SJSA1 (cell line): ENCODE measurements around the gene FOXL3. TPM values are rescaled to one million over a fixed set of nuclear protein-coding genes. Genes with fewer than 3 reads are reported as not detected.
"Not testable (repeated sequence)": the region's sequence is repeated elsewhere in the genome, so short reads cannot be mapped to it uniquely, and the experiment has no call there.

ENCODE experiments used
- DNase-seq, 2 experiments: peaks; one replicate each; pipeline ENCODE4 v3.0.0-alpha.2; 2015 to 2020; ENCODE audit warnings: low spot score in 2 of 2, low read depth in 1 of 2
- H3K27ac ChIP-seq: fragments of 250-450 bp; sonication (Bioruptor Pico); 2 replicates; pipeline ENCODE4 v1.5.1; 2020; ENCODE audit warnings: mild to moderate bottlenecking, moderate library complexity
- H3K27me3 ChIP-seq: fragments of 250-450 bp; sonication (Bioruptor Pico); replicated peaks from 2 replicates; pipeline ENCODE4 v1.5.1; 2020; ENCODE audit warnings: mild to moderate bottlenecking, moderate library complexity
- H3K36me3 ChIP-seq: fragments of 250-450 bp; sonication (Bioruptor Pico); 2 replicates; pipeline ENCODE4 v1.5.1; 2020; ENCODE audit warnings: mild to moderate bottlenecking
- H3K4me1 ChIP-seq: fragments of 250-450 bp; sonication (Bioruptor Pico); replicated peaks from 2 replicates; pipeline ENCODE4 v1.6.1; 2021; ENCODE audit warnings: mild to moderate bottlenecking
- H3K4me3 ChIP-seq: fragments of 250-450 bp; sonication (Bioruptor Pico); 2 replicates; pipeline ENCODE4 v1.5.1; 2020; ENCODE audit warnings: mild to moderate bottlenecking
- H3K9me3 ChIP-seq: fragments of 250-450 bp; sonication (Bioruptor Pico); replicated peaks from 2 replicates; pipeline ENCODE4 v1.5.1; 2020; ENCODE audit warnings: mild to moderate bottlenecking
- total RNA-seq: library from RNA; depleted of rRNA; stranded (reverse); fragments of >200 nt; shearing (Covaris generic); gene quantifications from 2 replicates; pipeline ENCODE4 v1.2.3, GENCODE V29; 2014; rRNA removed

The FOXL3 gene
- not detected in 2 replicates for total RNA-seq

- Histone ChIP-seq H3K27ac (no peak within 1 kb of the TSS), H3K4me1 (no peaks in the 10 kb centered on the region), H3K4me3 (no peak within 1 kb of the TSS), H3K27me3 (peaks cover 52% of the 10 kb centered on the region), H3K36me3 (no peaks in the 10 kb centered on the region), H3K9me3 (no peaks in the 10 kb centered on the region)
- no peak for DNase-seq
These were observed at the start of gene FOXL3 for GRCh38 chr7:289756-290553. TSS of gene FOXL3 (plus strand) at chr7:290170. CDS start at chr7:290170, 0 bp downstream.

DNA sequence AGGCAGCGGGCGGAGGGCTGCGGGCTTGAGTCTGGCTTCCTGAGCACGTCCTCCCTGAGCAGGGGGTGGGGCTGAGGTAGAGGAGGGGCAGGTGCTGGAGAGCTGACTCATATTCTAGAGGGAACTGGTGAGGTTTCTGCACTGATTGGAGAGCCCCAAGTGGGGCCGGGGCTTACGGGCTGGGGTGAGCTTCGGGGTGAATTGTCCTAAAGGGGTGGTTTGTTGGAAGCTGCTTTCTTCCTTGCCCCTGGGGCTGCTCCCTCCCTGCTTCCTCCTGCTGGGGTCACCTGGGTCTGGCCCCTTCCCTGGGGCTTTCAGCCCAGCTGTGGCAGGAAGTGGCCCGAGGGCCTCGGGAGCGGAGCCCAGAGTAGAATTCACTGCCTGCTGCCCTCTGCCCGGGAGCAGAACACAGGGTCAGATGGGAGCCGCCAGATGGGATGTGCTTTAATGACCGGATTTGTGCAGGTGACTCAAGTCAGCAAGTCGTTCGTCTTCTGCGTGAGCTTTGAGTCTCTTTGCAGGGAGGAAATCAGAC is 49.0 kb upstream of the FOXL3 start:
- no peaks in the 10 kb centered on the region for H3K27me3 ChIP-seq
- DNase-seq: no peak

GRCh38 chr7:241513-241912 is 48.5 kb upstream of the FOXL3 start:
- Histone ChIP-seq H3K27ac (no peak overlapping the region), H3K4me1 (no peaks in the 10 kb centered on the region), H3K36me3 (no peaks in the 10 kb centered on the region), H3K9me3 (no peaks in the 10 kb centered on the region; the same call in 1 of the 2 replicates), H3K4me3 (no peak overlapping the region), H3K27me3 (no peaks in the 10 kb centered on the region)
- no peak for DNase-seq

More for the DNA sequence above, 49.0 kb upstream of the FOXL3 start:
- Histone ChIP-seq H3K9me3 (no peaks in the 10 kb centered on the region; the same call in 1 of the 2 replicates), H3K27ac (no peak overlapping the region), H3K4me3 (no peak overlapping the region), H3K36me3 (no peaks in the 10 kb centered on the region), H3K4me1 (peaks cover 3% of the 10 kb centered on the region)

DNA sequence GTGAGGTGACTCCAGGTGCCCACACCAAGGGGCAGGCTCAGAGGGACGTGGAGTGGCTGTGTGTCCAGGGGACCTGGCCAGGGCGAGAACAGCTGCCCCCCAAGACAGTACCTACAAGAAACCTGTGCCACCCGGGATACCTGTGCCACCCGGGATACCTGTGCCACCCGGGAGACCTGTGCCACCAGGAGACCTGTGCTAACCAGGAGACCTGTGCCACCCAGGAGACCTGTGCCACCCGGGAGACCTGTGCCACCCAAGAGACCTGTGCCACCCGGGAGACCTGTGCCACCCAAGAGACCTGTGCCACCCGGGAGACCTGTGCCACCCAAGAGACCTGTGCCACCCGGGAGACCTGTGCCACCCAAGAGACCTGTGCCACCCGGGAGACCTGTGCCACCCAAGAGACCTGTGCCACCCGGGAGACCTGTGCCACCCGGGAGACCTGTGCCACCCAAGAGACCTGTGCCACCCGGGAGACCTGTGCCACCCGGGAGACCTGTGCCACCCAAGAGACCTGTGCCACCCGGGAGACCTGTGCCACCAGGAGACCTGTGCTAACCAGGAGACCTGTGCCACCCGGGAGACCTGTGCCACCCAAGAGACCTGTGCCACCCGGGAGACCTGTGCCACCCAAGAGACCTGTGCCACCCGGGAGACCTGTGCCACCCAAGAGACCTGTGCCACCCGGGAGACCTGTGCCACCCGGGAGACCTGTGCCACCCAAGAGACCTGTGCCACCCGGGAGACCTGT is 47.0 kb upstream of the FOXL3 start:
- not testable (repeated sequence) for H3K36me3 ChIP-seq, H3K4me1 ChIP-seq, H3K27me3 ChIP-seq, H3K9me3 ChIP-seq, DNase-seq, H3K4me3 ChIP-seq, H3K27ac ChIP-seq

- not testable (repeated sequence) for H3K36me3 ChIP-seq, H3K27me3 ChIP-seq, H3K4me1 ChIP-seq, DNase-seq, H3K9me3 ChIP-seq, H3K27ac ChIP-seq, H3K4me3 ChIP-seq
These were observed 46.4 kb upstream of the FOXL3 start for GRCh38 chr7:243580-243978.

DNA sequence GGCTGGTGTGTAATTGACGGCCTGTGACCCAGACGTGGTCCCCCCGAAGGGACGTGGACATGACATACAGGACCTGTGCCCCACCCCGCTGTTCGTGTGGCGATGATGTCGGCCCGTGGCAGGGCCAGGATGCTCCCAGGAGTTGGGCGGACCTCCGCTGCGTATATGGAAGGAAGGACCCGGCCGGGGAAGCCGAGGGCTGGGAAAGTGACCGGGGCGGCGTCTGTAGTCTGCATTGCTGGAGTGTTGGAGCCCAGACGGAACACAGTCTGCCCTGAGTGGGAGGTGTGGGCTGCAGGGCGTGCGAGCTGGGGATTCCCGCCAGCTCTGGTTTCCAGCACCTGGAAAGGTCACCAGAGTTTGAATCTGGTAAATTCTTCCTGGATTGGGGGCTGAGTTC is 45.0 kb upstream of the FOXL3 start:
- Histone ChIP-seq H3K9me3 (no peaks in the 10 kb centered on the region), H3K4me1 (no peaks in the 10 kb centered on the region), H3K27ac (no peak overlapping the region), H3K4me3 (no peak overlapping the region), H3K27me3 (no peaks in the 10 kb centered on the region), H3K36me3 (no peaks in the 10 kb centered on the region)
- no peak for DNase-seq

DNA sequence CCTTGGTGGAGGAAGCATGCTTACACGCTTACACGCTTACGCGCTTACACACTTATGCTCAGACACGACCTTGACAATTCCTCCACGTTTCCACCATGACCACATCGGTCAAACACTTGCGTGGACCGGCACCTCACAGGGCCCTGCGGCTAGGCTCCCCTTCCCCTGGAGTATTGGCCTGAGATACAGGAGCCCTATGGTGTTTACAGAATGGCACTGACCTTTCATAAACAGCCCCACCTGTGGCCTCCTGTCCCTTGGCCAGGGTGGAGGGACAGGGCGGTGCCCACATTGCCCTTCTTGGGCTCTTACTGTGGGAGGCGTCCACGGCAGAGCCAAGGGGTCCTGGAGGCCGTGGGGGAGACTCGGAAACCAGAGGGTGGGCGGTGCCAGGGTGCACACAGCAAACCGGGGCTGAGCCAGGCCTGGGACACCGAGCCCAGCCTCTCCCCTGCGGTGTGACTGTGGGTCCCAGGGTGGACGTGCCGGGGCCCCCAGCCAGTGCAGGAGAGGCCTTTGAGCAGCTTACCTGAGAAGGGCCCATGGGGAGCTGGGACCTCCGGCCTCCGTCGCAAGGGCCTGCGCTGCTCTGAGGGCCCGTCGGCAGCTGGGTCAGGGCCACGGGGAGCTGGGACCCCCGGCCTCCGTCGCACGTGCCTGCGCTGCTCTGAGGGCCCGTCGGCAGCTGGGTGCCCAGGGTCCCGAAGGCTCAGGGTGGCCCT is 44.2 kb upstream of the FOXL3 start:
- no peak for DNase-seq
- no peaks in the 10 kb centered on the region for H3K4me1 ChIP-seq
- H3K27me3 ChIP-seq: no peaks in the 10 kb centered on the region
- no peak overlapping the region for H3K27ac ChIP-seq
- H3K4me3 ChIP-seq: no peak overlapping the region
- no peaks in the 10 kb centered on the region for H3K36me3 ChIP-seq
- no peaks in the 10 kb centered on the region for H3K9me3 ChIP-seq

GRCh38 chr7:246451-246850 is 43.5 kb upstream of the FOXL3 start:
- Histone ChIP-seq H3K4me1 (no peaks in the 10 kb centered on the region), H3K36me3 (no peaks in the 10 kb centered on the region), H3K9me3 (no peaks in the 10 kb centered on the region), H3K4me3 (no peak overlapping the region), H3K27me3 (no peaks in the 10 kb centered on the region), H3K27ac (no peak overlapping the region)
- DNase-seq: no peak

GRCh38 chr7:247181-247580 is 42.8 kb upstream of the FOXL3 start:
- no peaks in the 10 kb centered on the region for H3K9me3 ChIP-seq
- no peak overlapping the region for H3K4me3 ChIP-seq
- no peaks in the 10 kb centered on the region for H3K36me3 ChIP-seq
- H3K4me1 ChIP-seq: no peaks in the 10 kb centered on the region
- H3K27ac ChIP-seq: no peak overlapping the region
- H3K27me3 ChIP-seq: no peaks in the 10 kb centered on the region
- no peak for DNase-seq

DNA sequence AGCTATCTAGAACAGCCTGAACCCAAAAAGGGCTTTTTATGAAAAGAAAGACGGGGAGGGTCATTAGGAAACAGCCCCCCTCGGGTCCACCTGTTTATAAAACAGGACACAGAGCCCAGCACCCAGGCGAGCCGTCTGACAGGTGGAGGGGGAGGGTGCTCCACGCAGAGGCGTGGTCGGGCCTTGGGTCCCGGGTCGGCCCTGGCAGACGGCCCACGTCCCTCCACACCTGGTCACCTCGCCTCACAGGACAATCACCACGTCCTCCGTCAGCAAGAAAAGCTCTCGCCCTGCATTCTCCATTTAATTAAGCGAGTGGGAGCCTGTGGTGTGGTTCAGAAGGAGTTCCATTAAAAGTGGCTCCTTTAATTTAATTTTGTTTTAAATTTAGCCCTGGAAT is 42.3 kb upstream of the FOXL3 start:
- Histone ChIP-seq H3K4me3 (no peak overlapping the region), H3K27ac (no peak overlapping the region), H3K36me3 (no peaks in the 10 kb centered on the region), H3K4me1 (no peaks in the 10 kb centered on the region), H3K27me3 (no peaks in the 10 kb centered on the region), H3K9me3 (no peaks in the 10 kb centered on the region)
- DNase-seq: no peak

- H3K27me3 ChIP-seq: no peaks in the 10 kb centered on the region
- no peak for DNase-seq
- no peaks in the 10 kb centered on the region for H3K4me1 ChIP-seq
- no peaks in the 10 kb centered on the region for H3K36me3 ChIP-seq
- H3K27ac ChIP-seq: no peak overlapping the region
- H3K9me3 ChIP-seq: no peaks in the 10 kb centered on the region
- H3K4me3 ChIP-seq: no peak overlapping the region
These were observed 41.1 kb upstream of the FOXL3 start for GRCh38 chr7:248732-249435.

DNA sequence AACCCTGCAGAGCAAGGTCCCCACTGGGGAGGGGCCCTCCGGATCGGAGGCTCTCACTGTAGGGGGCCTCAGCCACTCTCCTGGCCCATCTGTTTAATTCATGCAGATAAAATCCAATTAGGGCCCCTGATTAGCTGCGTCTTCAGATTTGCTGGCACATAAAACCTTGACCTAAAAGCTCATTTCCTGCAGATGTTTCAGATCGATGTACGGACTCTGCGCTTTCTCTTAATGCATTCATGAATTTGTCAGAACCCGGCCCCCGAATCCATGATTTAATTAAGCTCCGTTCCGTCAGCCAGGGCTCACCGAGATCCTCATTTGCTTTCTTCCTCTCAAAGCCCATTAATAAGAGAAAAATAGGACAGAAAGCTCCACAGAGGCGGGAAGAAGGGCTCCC is 40.0 kb upstream of the FOXL3 start:
- Histone ChIP-seq H3K4me3 (no peak overlapping the region), H3K4me1 (no peaks in the 10 kb centered on the region), H3K36me3 (no peaks in the 10 kb centered on the region), H3K27me3 (no peaks in the 10 kb centered on the region), H3K9me3 (no peaks in the 10 kb centered on the region), H3K27ac (no peak overlapping the region)
- no peak for DNase-seq

GRCh38 chr7:250523-250922 is 39.4 kb upstream of the FOXL3 start:
- H3K9me3 ChIP-seq: peaks cover under 1% of the 10 kb centered on the region
- no peaks in the 10 kb centered on the region for H3K27me3 ChIP-seq
- no peak for DNase-seq
- H3K27ac ChIP-seq: no peak overlapping the region
- no peak overlapping the region for H3K4me3 ChIP-seq
- H3K4me1 ChIP-seq: no peaks in the 10 kb centered on the region
- no peaks in the 10 kb centered on the region for H3K36me3 ChIP-seq
